Posterior cingulate gyrus (tissue), 11 donors: ENCODE measurements around the gene SLC5A9.
"Not testable (repeated sequence)": the region's sequence is repeated elsewhere in the genome, so short reads cannot be mapped to it uniquely, and the experiment has no call there.

Source experiments
- DNase-seq, 10 donors: peaks; one replicate each; pipeline versions ENCODE4 v3.0.0 to v3.0.0-alpha.2; 2020 to 2021; ENCODE audit warnings: mixed read lengths in 3 of 10
- intact Hi-C: fragments of 100-400 bp; cut with DNase I; formaldehyde crosslinking; loops from one replicate; pipeline ENCODE4 v1.15.1; 2023

The SLC5A9 gene

GRCh38 chr1:48235652-48236051, 13.1 kb downstream of the SLC5A9 start:
- no peak for DNase-seq
- intact Hi-C loops, result no loop called here

- intact Hi-C loops, result no loop called here
Measured at GRCh38 chr1:48236716-48237470, 14.4 kb downstream of the SLC5A9 start.

GRCh38 chr1:48242141-48242736, 19.7 kb downstream of the SLC5A9 start:
- DNase-seq, result no peak

More at GRCh38 chr1:48236716-48237470, 14.4 kb downstream of the SLC5A9 start:
- no peak for DNase-seq

GRCh38 chr1:48245106-48245505, 22.6 kb downstream of the SLC5A9 start:
- no peak for DNase-seq
- intact Hi-C loops, result no loop called here

More at GRCh38 chr1:48242141-48242736, 19.7 kb downstream of the SLC5A9 start:
- intact Hi-C loops, result no loop called here

- peak in 3 of 10 donors; percentile 26 to 30 (median 27) for DNase-seq
- intact Hi-C loops, result no loop called here
Measured at GRCh38 chr1:48246727-48247126, 24.2 kb downstream of the SLC5A9 start.

GRCh38 chr1:48248356-48248755, 25.8 kb downstream of the SLC5A9 start:
- DNase-seq, result no peak
- intact Hi-C loops, result no loop called here

GRCh38 chr1:48249868-48250267, 27.4 kb downstream of the SLC5A9 start:
- intact Hi-C loops, result no loop called here
- DNase-seq, result no peak

- no peak for DNase-seq
- intact Hi-C loops, result no loop called here
Measured at GRCh38 chr1:48250572-48250971, 28.1 kb downstream of the SLC5A9 start.

GRCh38 chr1:48251323-48251722, 28.8 kb downstream of the SLC5A9 start:
- intact Hi-C loops, result no loop called here
- DNase-seq, result no peak

- intact Hi-C loops, result no loop called here
- DNase-seq, result no peak
Measured at GRCh38 chr1:48251821-48252220, 29.3 kb downstream of the SLC5A9 start.

- DNase-seq, result no peak
- intact Hi-C loops, result no loop called here
Measured at GRCh38 chr1:48254254-48254653, 31.7 kb downstream of the SLC5A9 start.

- DNase-seq, result no peak
- intact Hi-C loops, result no loop called here
Measured at GRCh38 chr1:48258106-48258505, 35.6 kb downstream of the SLC5A9 start.

GRCh38 chr1:48261881-48262400, 39.4 kb downstream of the SLC5A9 start:
- DNase-seq, result no peak
- intact Hi-C loops, result no loop called here

GRCh38 chr1:48263041-48263440, 40.5 kb downstream of the SLC5A9 start:
- no peak for DNase-seq
- intact Hi-C loops, result no loop called here

- intact Hi-C loops, result no loop called here
- DNase-seq, result no peak
Measured at GRCh38 chr1:48266576-48266975, 44.1 kb downstream of the SLC5A9 start.

GRCh38 chr1:48277437-48277836, 54.9 kb downstream of the SLC5A9 start:
- intact Hi-C loops, DNase-seq: not testable (repeated sequence)

- intact Hi-C loops, DNase-seq: not testable (repeated sequence)
Measured at GRCh38 chr1:48282329-48282728, 59.8 kb downstream of the SLC5A9 start.

GRCh38 chr1:48284696-48285420, 62.3 kb downstream of the SLC5A9 start:
- intact Hi-C loops, result not testable (repeated sequence)
- peak in 1 of 10 donors; percentile 23 for DNase-seq

- intact Hi-C loops, result no loop called here
- DNase-seq, result peak in 1 of 10 donors; percentile 32
Measured at GRCh38 chr1:48285525-48285924, 63.0 kb downstream of the SLC5A9 start.

GRCh38 chr1:48291421-48291820, 68.9 kb downstream of the SLC5A9 start:
- intact Hi-C loops, result no loop called here
- no peak for DNase-seq

GRCh38 chr1:48292706-48293105, 70.2 kb downstream of the SLC5A9 start:
- intact Hi-C loops, result no loop called here
- peak in 1 of 10 donors; percentile 29 for DNase-seq
